Stimulated activated CD4-positive, alpha-beta T cell treated with anti-CD3 and anti-CD28 coated beads, TNF-alpha, amount 100 ng/mL, for 1 hour (primary cell): Measurements from ENCODE around the gene LIN7A.

Experiments
- DNase-seq, 3 donors: peaks; one replicate each; pipeline ENCODE4 v3.0.0-alpha.2; 2020; ENCODE audit warnings: low read depth in 3 of 3, low spot score in 1 of 3

Gene LIN7A

DNA sequence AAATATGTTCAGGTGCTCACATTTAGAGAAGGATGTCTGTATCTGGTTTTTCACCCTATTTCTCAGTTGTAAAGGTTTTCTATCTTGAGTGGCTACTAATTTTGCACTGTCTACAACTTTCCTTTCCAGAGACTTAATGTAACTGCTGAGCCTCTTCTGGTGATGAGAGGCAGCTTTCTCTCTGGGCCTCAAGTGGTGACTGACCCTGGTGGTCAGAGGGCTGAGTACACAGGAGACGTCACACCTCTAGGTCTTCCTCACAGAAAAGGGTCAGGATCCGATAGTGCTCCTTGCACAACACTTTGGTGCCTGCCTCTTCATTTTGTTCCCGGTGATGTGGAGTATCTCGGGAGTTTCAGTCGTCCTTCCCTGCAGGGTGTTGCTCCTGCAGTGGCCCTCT, 76.8 kb downstream of the LIN7A start:
- no peak for DNase-seq

- DNase-seq: no peak
Observed at GRCh38 chr12:80860206-80860605, 77.5 kb downstream of the LIN7A start.

DNA sequence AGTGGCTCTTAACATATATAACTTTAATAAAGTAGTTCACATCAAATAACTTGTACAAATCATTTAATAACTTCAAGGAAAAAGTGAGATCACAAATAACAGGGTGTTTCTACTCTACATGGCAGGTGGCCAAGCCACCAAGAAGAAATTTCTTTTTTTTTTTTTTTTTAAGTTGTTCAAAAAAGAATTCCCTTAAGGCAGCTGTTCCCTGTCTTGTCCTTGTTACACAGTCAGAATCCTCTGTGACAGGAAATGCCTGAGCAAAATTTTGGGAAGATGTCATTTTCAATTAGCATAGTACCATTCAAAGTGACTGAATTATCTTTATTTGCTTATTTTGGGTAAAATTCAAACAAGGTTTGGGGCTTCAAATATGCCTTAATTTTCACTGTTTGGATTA, 79.4 kb downstream of the LIN7A start:
- no peak for DNase-seq

DNA sequence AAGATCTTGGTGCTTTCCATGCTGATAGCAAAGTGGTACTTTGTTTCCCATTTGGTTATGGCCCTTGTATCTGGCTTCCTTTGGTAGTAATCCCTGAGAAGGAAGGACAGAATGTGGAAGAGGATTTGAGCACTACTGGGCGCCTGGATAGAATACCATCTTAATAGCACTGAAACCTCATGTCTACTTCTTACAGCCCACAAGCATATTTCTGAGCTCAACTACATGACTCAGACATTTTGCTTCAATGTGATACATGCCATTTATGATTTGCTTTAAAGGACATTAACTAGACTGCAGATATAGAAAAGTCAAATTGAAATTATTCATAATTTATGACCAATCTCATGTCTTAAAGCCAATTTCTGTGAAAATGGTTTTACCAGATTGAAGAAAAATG, 80.4 kb downstream of the LIN7A start:
- DNase-seq: no peak

- DNase-seq: no peak
Observed at GRCh38 chr12:80849337-80849736, 88.4 kb downstream of the LIN7A start.

DNA sequence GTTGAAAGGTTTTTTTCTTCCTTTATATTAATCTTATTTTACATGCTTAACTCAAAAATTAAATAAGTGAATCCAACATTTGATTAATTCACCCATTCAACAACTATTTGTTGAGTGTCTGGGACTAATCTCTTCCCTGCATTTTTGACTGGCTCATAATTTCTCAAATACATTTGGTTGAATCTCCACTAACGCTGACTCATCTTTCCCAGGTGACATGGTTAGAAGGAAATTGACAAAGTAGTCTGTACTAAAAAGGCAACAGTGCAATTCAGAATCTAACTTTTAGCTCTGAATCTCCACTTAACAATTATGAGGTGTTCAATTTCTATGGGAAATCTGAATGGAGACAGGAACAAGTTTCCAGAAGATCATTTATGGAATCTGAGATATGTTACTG, 88.9 kb downstream of the LIN7A start:
- no peak for DNase-seq

GRCh38 chr12:80847575-80847974, 90.2 kb downstream of the LIN7A start:
- no peak for DNase-seq

GRCh38 chr12:80846952-80847351, 90.8 kb downstream of the LIN7A start:
- no peak for DNase-seq

DNA sequence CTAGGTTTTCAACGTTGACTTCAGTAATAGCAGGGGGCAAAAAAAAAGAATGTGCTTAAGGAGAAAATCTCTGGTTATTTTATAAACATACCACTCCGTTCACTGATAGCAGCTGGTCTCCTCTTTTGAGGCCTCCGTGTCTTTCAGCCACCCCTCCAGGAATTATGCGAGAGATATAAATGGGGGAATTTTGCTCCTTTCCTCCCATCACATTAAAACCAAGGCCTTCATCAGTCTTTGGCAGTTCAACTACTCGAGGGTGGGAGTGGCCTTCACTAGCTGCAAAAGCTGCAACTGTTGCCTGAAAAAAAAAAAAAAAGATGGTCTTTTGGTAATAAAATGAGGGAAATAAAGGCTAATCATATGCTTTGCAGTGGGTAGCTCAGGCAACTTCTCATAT, 92.1 kb downstream of the LIN7A start:
- no peak for DNase-seq

GRCh38 chr12:80843969-80844368, 93.8 kb downstream of the LIN7A start:
- no peak for DNase-seq

DNA sequence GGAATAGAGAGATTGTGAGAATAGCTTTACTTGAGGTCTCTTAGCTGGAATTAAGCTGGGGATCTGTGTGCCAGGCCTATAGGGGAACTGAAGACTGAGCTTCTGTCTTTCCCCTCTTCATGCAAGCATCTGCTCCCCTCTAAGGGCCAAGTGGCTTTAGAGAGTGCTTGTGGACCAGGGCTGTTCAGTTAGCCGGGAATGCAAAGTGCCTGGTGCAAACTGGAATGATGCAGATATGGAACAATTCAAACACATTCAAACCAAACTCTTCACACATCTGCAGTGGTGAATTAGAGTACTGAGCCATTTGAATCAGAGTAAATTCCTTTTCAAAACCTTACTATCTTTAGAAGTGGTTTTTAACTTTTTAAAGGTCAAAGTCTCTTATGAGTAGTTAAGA, 99.0 kb downstream of the LIN7A start:
- no peak for DNase-seq

- DNase-seq: no peak
Observed at GRCh38 chr12:80838024-80838658, 99.6 kb downstream of the LIN7A start.

DNA sequence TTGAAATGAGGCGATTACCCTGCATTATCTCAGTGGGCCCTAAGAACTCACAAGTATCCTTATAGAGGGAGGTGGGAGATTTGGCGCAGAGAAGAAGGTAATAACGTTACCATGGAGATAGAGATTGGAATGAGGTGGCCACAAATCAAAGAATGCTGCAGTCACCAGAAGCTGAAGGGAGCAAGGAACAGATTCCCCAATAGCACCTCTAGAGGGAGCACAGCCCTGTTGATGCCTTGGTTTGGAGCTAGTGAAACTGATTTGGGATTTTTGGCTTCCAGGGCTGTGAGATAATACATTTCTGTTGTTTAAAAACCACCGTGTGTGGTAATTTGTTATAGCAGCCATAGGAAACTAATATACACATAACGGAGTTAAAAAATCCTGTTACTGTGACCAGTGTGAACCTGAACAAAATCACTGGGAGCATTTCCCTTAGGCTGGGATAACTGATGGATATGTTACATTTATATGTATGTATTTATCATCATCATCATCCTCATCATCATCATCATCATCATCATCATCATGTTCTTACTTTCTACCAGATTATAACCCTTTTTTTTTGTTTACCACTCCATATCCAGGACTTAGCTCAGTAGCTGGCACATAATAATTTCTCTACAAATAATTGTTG, 100.3 kb downstream of the LIN7A start:
- DNase-seq: no peak

- DNase-seq: no peak
Observed at GRCh38 chr12:80834724-80835123, 103.0 kb downstream of the LIN7A start.

DNA sequence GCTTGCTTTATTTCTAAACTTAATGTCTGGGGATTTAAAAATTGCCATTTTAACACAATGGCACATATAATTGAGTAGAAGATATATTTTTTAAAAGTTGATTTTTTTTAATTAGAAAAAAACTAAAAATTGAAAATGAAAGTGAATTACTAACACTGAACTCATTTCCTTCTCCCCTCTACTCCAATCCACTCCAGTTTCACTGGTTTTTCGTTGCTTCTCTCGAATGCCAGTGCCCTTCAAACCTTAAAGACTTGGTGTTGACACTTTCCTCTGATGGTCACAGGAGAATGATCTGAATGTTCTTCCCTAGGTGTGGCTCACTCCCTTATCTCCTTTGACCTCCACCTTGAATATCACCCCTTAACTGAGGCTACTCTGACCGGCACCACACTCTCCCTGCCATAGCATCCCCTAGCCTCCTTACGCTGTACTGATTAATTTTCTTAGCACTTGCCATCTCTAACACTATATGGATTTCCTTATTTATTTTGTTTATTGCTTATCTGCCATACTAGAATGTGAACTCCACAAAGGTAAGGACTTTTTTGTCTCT, 107.1 kb downstream of the LIN7A start:
- no peak for DNase-seq

- DNase-seq: no peak
Observed at GRCh38 chr12:80829767-80830166, 108.0 kb downstream of the LIN7A start.

DNA sequence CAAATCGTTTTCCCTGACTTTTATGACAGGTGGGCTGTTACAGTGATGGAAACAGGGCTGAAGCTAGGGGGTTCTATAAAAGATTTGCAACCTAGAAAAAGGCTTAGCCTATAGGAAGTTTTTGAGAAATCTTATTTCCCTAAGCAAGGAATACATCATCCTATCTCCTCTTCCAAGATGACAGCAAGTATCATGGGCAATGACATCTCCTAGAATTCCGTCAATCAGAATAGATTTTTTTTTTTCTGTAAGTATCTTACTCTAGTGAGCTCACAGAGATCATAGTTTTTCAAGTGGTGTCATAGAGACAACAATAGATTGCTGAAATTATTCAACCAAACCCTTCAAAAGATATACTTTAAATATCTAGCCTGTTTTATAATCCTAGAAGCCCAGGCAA, 112.2 kb downstream of the LIN7A start:
- DNase-seq: no peak

DNA sequence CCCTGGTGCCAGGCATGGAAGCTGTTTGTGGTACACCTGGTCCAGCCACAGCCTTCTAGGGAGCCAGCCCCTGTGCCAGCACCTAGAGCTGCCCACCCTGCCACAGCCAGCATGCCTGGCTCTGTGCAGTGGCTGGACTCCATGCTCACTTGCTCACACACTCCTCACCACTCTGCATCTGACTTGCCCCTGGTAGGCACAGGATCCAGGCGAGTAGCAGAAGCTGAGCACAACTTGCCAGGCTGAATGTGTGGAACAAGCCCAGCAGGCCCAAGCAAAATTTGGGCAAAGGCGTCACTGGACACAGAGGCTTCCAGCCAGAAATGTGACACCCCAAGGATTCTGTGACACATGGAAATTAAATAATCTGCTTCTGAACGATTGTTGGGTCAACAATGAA, 114.3 kb downstream of the LIN7A start:
- DNase-seq: no peak

DNA sequence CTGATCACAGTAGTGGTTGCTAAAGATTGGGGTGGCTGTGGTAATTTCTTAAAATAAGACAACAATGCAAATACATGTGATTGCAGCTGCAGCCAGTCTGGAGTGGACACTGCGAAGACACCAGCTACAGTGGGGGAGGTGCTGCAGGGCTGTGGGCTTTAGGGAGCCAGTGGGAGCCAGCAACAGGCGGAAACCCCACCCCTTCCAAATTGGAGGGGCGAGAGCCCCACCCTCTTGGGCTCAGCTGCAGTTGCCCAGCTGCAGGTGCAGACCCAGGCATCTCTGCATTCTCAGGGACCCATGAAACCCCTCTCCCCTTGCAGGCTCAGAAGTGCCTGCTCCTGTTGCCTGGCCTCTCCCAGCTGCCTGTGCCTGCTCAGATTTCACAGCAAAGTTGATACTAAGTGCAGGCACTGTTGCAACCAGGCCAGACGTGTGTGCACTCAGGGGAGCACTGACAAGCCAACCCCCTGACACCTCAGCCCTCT, 116.2 kb downstream of the LIN7A start:
- no peak for DNase-seq

DNA sequence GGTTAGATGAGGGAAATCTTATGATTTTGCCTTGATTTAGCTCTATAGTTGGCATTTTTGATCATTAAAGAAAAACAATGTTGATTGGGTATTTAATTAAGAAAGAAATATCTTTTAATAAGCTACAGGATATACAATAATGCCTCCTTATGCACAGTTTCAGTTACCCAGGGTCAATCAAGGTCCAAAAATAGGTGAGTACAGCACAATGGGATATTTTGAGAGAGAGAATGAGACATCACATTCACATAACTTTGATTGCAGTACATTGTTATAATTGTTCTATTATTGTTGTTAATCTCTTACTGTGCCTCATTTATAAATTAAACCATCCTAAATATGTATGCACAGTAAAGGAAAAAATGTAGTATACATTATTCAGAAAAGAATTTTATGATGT, 118.9 kb downstream of the LIN7A start:
- DNase-seq: no peak

DNA sequence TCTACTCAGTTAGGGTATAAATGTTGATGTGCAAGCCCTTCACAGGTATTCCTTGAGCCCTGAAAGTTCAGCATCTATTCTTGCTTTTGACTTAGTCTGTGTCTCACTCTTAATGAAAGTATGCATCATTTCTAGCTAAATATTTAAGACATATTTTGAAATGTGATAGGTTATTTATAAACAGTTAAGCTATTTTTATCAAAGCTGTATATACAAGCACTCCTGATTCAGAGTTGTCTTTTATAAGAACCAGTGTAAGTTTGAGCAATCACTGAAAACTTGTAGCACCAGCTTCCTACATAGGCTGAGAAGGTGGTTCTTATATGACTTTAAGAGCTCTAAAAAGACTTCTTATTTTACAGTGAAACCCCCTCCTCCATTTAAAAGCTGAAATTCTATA, 122.4 kb downstream of the LIN7A start:
- no peak for DNase-seq

DNA sequence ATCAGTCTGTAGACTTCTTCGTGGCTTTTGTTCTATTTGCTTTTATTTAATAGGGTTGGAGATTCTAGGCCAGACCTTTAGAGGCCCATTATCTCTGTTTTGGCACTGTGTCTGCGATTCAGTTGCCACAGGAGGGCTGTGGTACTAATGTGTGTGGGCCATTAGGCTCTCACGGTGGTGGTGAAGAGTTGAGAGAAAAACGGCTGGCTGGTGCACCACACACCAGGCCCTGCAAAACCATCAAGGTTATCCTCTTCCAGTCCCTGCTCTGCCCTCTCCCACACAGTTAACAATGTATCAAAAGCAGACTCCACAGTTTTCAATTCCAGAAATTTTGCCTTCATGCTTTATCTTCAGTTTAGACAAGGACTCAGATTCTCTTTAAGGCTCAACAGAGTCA, 123.3 kb downstream of the LIN7A start:
- DNase-seq: no peak

- no peak for DNase-seq
Observed at GRCh38 chr12:80813820-80814219, 123.9 kb downstream of the LIN7A start.
